Cardiac septum (tissue), 1 donor: ENCODE data around the gene CIDEB. TPM values are rescaled to one million over a fixed set of nuclear protein-coding genes. Genes with fewer than 3 reads are reported as not detected.

Experiments used
- DNase-seq: peaks from one replicate; pipeline ENCODE4 v3.0.0-alpha.2; 2020; ENCODE audit warnings: low spot score
- intact Hi-C: fragments of 100-400 bp; cut with DNase I; formaldehyde crosslinking; loops from one replicate; pipeline ENCODE4 v1.14.0; 2022
- total RNA-seq: library from RNA; stranded (reverse); fragmentation: NEBNext Ultra II Directional; extraction: Animal tissue kit (Norgen Biotek cat#: 25700); gene quantifications from one replicate; pipeline ENCODE4 v1.2.1, GENCODE V29; 2021
- donor health status: DM: no; HTN: no; CAD: no.

Gene CIDEB
- total RNA-seq, 1 donor from 2014 or later, result 2.4 TPM

DNA sequence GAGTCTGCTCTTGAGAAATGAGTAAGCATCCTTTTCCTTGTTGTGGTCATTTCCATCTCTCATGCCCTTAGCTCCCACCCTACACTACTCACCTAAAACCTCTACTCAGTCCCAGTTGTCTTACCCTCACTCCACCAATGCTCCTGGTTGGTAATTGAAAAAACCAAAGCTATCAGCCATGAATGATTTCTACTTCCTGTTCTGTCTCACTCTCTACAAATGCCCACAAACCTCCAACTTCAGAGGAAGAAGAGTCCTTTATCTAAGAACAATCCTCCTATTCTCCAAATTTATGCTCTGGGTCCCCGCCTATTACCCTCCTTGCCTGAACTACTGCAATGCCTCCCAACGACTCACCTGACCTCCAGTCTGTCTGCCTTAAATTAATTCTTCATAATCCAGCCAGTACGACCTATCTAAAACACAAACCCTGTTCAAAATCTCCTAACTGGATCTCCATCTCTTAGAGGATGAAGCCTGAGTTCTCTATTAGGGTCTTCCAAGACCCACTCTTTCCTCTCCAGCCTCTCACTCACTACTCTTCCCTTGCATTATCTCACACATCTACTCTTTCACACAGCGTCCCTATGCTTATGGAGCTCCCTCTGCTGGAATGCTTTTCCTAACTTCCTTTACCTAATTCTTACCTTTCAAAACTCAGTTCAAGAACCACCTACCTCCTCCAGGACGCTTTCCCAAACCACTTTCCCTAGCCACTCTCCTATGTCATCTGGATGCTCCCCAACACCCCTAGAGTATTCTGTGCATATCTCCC lies 10.4 kb downstream of the CIDEB start:
- intact Hi-C loops, result loop anchor here (2.0 kb wide), 1 partner anchor 239 kb away; no protein-coding TSS in a partner anchor
- no peak for DNase-seq

DNA sequence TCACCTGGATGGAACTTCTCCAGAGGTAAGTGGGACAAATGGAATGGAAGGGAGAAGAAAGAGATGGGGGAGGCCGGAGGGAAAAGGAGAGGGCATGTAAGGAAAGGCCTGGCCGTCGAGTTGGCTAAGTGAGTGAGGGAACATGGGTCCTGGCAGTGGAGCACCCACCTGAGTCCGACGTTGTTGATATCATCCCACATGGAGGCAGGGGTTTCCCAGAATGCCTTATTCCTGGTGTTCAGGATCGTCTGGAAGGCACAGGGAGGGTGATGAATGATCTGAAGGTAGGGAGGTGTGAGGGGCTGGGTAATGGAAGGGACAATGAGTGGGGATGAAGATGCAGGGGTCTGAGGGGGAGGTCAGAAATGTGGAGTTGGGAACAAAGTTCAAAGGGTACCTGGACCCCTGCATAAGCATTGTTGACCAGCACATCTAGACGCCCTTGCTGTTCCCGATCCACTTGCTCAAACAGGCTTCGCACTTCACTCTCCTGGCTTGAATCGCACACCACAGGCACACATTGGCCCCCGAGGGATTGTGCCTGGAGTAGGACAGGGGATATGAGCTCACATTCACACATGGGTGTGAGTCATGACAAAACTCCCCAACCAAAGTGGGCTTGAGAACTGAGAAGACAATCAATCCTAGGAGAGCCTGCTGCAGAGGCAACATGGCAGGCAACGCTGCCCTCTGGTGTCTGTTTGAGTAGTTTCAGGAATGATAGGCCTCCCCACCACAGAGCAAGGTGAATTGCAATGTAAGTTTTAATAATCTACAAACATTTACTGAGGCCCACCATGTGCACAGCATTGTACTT lies 11.2 kb downstream of the CIDEB start:
- intact Hi-C loops, result loop anchor here (2.0 kb wide), 1 partner anchor 238 kb away; no protein-coding TSS in a partner anchor
- peak; percentile 84 for DNase-seq

DNA sequence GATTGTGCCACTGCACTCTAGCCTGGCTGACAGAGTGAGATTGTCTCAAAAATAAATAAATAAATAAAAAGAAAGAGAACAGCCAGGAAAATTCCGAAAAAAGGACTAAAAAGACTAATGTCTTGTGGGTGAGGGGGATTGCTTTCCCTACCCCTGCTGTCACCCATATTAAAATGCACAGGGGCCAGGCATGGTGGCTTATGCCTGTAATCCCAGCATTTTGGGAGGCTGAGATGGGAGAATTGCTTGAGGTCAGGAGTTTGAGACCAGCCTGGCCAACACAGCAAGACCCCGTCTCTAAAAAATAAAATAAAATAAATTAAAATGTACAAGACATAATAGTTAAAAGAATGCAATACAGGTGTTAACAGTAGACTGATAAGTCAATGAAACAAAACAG lies 14.3 kb downstream of the CIDEB start:
- no peak for DNase-seq
- intact Hi-C loops, result no loop called here

DNA sequence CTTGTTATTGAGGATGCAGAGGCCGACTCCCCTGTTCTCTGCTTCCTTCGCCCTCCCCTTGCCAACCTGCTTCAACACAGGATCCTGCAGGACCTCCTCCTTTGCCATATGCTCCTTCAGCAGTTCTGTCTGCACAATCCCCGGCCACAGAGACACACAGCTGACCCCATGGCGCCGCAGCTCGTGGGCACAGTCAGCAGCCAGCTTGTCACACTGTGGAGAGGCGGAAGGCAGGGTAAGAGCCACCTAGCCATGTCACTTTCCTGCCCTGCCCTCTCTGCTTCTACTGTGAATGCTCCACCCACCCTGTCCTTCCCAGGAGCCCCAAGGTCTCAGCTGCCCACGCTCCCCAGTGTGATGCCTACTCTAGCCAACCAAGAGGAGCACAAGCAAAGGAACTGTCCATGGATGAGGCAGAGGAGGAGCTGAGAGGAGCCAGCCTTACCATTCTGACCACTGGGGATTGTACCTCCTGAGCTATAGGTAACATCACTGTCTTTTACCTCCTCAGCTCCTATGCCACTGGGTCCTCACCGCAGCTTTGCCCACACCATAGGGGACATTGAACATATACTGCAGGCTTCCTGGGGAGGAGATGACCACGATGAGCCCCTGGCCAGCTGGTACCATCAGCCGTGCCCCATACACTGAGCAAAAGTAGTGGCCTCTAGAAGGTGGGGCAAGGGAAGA lies 15.5 kb downstream of the CIDEB start:
- intact Hi-C loops, result no loop called here
- no peak for DNase-seq

DNA sequence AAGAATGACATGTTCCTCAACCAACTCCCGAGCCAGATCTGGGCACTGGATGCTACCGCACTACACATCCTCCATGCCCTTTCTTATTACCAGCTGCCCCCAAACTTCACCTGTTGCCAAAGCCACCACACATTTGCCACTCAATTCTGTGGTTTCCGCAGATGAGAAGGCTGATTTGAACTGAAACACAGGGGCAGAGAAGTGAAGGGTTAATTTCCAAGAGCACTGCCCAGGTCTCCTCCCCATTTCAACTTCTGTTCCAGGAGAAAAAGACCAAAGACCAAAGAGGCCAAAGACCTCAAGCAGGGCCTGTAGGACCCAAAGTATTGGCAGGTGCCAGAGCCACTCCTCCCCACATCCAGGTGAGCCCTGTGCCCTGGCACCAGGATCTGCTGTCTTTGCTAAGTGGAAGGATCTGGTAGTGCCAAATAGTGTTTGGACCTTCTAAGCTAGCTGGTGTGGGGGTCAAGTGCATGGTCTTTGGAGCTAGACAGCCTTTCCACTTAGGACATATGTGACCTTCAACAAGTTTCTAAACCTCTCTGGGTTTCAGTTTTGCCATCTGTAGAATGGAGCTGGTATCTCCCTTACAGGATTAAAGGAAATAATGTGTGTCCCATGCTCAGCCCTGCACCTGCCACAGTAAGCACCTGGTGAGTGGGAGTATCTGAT lies 16.2 kb downstream of the CIDEB start:
- DNase-seq, result no peak
- intact Hi-C loops, result no loop called here

DNA sequence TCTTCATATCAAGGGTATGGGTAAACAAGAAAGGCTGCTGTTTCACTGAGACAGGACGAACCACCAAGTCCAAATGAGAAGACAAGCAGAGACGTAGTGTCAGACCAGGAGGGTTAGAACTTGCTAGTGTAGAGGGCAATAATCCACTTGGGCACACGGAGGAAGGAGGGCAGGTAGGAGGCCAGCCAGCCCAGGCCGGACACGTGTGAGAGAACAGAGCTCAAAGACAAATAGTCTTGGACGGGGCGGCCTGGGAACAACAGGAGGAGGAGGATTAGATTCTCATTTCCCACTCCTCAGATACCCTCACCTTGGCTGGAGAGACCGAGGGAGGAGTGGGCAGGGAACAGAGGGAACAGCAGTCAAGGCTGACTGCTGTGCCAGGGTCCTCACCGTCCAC lies 17.0 kb downstream of the CIDEB start:
- DNase-seq, result no peak
- intact Hi-C loops, result no loop called here

DNA sequence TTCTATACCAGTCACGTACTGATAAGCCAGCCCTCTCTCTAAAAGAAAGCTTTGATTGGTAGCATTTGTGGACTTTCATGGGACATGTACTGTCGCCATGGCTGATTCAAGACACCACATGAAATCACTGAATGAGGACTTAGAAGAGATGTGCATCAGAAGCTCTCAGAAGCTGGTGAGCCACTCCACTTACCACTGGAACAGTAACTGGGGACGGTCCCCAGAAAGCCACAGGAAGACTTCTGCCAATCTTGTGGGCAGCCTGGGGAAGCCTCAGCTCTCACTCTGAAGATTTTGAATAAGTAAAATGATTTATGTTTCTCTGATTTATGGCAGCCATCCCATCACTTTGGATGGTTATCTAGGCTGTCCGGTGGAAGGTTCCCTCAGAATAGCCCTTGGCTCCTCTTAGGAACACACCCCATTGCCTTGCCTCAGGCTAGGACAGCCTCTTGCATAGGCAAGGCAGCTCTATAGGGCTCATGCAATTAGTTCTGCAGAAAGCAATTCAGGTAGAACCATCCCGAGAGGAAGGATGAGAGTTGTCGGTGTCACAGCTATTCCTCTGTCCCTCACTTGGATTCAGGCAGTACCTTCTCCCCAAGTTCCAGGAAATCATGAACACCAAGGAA lies 18.0 kb downstream of the CIDEB start:
- no peak for DNase-seq
- intact Hi-C loops, result no loop called here

DNA sequence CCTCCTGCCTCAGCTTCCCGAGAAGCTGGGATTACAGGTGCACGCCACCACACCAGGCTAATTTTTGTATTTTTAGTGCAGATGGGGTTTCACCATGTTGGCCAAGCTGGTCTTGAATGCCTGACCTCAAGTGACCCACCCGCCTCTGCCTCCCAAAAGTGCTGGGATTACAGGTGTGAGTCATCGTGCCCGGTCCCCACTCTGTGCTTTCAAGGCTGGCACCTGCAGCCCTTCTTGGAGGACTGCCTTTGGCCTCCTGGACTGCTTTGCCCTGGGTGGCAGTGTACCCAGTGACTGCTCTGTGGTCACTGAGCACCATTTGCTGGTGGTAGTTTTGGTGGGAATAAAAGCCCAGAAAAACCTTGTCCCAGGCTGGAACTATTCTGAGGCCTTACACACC lies 20.8 kb downstream of the CIDEB start:
- intact Hi-C loops, result no loop called here

DNA sequence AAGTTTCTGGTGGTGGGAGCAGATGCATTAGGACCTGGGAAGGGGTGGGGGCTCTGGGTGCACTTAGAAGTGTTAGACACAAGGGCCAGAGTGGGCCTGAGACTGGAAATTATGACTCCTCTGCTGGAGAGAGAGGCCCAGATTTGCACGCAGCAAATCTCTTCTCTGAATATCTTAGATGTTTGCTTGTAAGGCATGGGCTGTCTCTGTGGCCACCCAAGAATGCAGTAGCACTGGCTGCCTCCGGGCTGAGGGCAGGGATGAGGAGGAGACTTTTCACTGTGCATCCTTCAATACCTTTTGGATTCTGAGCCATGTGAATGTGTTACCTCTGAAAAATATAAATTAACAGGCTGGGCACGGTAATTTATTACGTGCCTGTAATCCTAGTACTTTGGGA lies 22.4 kb downstream of the CIDEB start:
- intact Hi-C loops, result no loop called here
- DNase-seq, result no peak

More for the DNA sequence above, 20.8 kb downstream of the CIDEB start:
- no peak for DNase-seq

DNA sequence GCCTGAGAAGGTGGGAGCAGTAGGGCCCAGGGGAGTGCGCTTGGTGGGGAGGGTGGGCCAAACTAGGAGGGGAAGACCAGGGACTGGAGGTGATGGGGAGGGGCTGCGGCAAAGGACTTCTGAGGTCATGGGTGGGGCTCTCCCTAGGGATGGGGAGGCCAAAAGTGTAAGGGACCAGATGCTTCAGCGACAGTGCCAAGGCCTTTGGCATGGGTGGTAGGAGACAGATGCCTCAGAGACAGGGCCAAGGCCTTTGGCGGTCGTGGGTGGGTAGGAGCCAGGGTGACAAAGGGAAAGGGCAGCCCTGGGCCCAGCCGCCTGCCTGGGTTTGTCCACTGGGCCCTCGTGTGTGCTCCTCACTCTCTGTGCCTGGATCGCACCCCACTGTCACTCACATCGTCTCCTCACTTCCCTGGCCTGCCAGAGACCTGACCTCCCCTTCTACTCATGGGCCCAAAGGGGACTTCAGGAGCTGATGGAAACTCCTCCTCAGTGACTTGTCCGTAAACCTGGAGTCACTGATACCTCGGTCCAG lies 23.2 kb downstream of the CIDEB start:
- intact Hi-C loops, result no loop called here
- no peak for DNase-seq

DNA sequence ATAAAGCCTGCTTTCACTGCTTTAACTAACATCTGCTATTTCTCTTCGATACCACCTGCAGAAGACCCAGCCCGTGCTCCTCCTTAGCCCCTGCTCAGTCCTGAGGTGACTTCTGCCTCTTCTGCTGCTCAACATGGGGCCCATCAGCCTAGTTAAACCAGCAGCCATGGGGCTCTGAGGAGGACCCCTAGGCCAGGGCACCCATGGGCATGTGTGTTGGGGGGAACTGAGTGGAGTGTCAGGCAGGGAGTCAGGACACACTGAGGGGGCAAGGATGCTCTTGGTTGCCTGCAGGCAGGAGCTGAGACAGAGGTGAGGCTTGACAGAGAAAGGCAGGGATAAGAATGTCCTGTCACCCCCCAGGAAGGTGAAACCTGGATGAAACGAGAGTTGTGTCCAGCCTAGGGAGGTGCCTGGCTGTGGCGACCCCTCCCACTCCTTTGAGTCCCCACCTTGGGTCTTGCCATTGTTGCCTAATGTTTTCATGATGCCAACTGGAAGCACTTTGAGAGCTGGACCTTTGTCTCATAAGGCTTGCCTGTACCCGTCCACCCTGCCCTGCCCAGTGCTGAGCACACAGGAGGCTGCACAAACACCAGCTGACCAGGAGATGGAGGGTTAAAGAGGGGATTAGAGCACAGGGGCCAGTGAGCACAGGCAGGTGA lies 23.8 kb downstream of the CIDEB start:
- DNase-seq, result no peak
- intact Hi-C loops, result no loop called here

DNA sequence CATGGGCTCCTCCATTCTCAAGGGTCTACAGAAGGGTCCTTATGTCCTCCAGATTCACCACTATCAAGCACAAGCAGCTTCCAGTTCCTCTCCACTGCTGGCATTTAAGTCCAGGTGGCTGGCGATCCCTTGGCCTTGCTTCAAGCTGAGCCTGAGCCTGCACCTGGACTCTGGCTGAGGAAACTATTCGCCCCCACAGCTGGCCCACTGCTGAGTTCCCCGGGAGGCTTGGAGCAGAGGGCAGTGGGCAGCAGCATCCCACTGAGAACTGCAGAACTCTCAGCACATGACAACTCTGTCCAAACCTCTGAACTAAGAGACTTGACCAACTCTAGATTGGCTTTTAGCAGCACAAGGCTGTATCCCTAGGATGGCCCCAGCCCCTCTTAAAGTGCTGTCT lies 25.0 kb downstream of the CIDEB start:
- no peak for DNase-seq
- intact Hi-C loops, result no loop called here

DNA sequence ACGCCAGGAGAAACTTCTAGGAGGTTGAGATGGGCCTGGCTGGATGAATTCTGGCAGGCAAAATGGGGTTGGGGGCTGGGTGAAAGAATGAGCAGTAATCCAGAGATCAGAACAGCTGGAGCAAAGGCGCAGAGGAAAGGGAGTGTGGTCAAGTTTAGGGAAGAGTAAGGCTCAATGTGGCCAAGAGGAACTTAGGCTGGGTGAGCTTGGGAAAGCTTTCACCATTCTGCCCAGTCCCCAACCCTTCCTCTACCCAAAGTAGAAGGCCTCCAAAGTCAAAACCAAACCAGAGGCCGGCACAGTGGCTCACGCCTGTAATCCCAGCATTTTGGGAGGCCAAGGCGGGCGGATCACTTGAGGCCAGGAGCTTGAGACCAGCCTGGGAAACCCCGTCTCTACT lies 26.1 kb downstream of the CIDEB start:
- intact Hi-C loops, result no loop called here
- no peak for DNase-seq

DNA sequence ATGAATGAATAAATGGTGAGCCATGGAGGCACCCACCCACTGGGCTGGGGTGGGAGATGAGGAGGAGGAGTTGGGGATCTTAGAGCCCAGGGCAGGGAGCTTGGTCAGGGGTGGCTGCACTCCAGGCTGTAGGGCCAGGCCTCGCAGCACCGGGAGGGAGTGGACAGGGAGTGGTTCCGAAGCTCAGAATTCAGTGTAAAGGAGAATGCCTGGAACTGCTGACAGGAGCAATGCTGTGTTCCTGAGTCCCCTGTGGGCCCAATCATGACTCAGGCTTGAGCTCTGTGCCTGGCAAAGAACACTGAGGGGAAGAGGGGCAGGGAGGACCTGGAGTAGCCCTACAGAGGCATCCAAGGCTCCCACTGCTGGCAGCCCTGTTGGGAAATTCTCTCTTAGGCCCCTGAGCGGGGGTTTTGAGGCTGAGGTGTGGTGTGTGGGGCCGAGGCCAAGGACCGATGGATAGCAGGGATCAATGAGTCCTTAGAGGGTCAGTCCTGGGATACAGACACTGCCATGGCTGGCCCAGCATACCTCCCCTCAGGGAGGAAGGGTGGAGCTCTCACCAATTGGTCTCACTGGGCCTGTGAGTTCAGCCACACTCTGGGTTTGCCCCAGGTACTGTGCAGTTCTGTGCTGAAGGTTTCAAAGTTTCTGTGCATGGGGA lies 26.8 kb downstream of the CIDEB start:
- DNase-seq, result no peak

DNA sequence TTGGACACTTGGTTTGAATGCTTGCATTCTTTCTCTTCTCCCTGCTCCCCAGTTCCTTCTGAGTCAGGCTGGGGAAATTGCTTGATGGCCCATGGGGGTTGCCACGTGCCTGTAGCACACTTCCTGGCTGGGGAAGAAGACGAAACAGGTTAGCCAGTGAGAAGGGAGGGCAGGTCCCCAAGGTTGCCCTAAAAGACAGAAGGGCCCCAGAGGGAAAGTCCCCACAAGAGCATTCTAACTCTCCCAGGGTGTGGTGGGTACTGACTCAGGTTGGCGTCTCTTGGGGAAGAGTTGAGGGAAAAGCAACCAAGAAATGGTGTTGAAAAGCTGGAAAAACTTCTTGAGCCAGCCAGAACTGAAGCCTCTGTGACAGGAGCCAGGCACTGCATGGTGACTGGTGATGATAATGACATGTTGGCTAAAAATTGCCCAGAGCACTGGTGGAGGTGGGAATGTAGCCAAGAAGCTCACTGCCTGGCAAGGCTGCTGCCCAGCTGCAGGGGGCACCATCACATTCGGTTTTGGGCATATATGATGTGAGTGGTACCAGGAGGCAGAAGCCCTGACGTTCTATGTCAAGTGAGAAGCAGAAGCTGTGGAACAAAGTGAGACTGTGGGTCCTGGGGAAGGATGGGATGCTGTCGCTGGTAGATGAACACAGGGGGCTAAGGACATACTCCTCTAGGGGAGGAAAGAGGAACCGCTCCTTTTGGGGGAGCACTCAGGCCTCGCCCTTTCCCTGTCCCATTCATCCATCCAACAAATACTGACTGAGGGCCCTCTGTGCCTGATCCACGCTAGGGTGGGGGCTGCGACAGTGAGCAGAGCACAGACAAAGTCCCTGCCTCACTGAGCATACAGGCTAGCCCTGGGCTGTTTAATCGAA lies 28.2 kb downstream of the CIDEB start:
- intact Hi-C loops, result no loop called here
- no peak for DNase-seq

More for the DNA sequence above, 26.8 kb downstream of the CIDEB start:
- intact Hi-C loops, result no loop called here

DNA sequence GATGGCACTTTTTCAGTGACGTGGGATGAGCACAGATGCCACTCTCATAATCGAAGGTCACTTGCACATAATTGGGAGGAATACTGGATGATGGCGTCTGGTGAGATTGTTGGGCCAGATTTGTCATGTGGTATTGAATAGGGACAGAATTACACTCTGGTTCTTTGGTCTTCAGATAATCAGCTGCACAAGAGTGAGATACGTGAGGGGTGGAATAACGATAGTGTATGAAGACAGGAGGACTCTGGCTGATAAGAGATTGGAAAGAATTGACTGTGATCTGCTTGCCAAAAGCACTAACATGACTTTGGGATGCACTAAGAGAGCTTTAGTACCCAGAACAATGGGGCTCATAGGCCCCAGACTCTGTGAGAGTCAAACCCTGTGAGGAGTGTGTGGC lies 29.4 kb downstream of the CIDEB start:
- intact Hi-C loops, result no loop called here
- DNase-seq, result no peak
